ENCODE measurements around the gene LILRB5.
"Not testable (repeated sequence)": the region's sequence is repeated elsewhere in the genome, so short reads cannot be mapped to it uniquely, and the experiment has no call there.

LILRB5 gene

DNA sequence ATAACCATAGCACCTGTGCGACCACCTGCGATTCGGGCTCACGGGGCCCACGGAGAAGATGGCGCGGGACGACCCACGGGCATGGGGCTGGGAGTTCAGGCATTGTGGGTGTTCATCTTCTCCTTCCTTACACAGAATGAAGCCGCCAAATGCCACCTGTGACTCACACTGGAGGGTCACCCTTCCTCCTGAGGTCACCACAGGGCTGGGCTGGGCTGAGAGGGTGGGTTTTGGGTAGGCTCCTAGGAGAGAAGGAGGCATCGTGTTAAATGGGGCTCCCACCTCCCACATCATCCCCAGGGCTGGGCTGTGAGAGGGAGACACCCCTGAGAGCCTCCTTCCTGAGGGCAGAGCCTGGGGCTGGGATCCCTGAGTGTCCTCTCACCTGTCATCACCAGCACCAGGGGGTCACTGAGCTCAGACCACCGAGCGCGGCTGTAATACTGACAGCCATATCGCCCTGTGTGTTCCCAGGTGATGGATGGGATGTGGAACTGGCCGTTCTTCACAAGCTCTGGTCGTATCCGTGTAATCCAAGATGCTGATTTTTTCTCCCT is 22.4 kb upstream of the LILRB5 start:
- DNase-seq (ENCODE audit: low read depth): no peak
- H3K4me3 ChIP-seq (ENCODE audit: low read depth, low read length): no peak overlapping the region
- TF ChIP-seq, protein P1, sequence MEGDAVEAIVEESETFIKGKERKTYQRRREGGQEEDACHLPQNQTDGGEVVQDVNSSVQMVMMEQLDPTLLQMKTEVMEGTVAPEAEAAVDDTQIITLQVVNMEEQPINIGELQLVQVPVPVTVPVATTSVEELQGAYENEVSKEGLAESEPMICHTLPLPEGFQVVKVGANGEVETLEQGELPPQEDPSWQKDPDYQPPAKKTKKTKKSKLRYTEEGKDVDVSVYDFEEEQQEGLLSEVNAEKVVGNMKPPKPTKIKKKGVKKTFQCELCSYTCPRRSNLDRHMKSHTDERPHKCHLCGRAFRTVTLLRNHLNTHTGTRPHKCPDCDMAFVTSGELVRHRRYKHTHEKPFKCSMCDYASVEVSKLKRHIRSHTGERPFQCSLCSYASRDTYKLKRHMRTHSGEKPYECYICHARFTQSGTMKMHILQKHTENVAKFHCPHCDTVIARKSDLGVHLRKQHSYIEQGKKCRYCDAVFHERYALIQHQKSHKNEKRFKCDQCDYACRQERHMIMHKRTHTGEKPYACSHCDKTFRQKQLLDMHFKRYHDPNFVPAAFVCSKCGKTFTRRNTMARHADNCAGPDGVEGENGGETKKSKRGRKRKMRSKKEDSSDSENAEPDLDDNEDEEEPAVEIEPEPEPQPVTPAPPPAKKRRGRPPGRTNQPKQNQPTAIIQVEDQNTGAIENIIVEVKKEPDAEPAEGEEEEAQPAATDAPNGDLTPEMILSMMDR (IDR thresholded peaks at IDR 0.05; ENCODE audit: insufficient read depth, low read depth, low read length, missing control alignments): no peak

DNA sequence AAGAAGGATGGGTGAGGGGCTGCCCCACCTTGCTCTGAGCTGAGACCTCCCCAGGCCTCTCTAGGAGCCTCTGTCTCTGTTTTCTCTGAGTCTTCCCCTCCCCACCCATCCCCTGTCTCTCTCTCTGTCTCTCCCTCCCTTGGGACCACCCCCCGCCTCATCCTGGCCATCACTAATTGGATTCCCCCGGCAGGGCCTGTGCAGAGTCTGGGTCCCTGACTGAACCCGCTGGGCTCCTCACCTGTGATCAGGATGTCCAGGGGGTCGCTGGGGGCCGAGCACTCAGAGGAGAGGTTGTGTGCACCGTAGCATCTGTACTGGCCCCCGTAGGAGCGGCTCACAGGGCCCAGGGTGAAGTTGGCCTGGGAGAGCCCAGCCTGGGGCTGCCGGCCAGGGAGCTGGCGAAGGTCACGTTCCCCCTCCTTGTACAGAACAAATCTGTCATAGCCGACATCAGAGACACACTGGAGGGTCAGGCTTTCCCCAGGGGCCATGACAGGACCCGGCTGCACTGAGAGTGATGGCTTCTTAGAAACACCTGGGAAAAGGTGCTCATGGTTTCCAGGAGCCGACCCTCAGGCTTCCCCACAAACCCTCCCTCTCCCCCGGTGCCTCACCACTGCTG is 21.6 kb upstream of the LILRB5 start:
- not testable (repeated sequence) for H3K4me3 ChIP-seq (ENCODE audit: low read depth, low read length); DNase-seq (ENCODE audit: low read depth)

DNA sequence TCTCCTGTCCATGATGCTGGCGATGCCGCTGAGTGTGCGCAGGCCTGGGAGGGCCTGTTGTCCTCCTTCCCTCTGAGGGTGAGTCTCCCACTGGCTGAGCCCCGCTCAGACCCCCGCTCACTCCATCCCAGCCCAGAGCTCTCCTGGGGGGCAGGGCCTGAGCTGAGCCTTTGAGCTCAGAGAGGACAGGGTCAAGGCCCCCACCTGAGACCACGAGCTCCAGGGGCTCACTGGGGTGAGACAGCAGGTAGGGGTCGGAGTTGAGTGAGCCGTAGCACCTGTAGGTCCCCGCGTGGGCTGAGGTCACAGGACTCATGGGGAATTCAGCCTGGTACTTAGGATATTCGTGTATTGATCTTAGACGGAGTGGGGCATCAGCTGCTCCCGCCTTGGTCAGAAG is 21.0 kb upstream of the LILRB5 start:
- H3K4me3 ChIP-seq (ENCODE audit: low read depth, low read length); DNase-seq (ENCODE audit: low read depth): not testable (repeated sequence)

DNA sequence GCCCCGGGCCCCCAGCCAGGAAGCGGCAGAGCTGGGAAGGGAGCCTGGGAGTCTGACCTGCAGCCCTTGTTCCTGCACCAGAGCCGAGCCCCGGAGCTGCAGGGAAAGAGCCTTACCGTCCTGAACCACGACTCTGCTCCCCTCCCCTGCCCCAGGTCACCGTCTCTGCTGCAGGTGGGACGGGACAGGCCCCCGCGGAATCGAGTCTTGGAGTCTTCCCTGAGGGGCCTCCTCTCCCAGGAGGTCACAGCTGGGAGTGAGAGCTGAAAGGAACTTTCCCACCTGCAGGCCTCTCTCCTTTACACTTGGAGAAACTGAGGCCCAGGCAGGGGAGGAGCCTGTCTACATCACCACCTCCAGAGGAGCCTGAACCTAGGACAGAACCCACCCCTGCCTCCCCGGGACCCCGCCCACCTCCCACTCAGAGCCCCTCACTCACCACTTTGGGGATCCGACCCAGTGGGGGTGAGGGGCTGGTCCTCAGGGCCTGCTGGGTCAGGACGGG is 20.1 kb upstream of the LILRB5 start:
- H3K4me3 ChIP-seq (ENCODE audit: low read depth, low read length); DNase-seq (ENCODE audit: low read depth): not testable (repeated sequence)

DNA sequence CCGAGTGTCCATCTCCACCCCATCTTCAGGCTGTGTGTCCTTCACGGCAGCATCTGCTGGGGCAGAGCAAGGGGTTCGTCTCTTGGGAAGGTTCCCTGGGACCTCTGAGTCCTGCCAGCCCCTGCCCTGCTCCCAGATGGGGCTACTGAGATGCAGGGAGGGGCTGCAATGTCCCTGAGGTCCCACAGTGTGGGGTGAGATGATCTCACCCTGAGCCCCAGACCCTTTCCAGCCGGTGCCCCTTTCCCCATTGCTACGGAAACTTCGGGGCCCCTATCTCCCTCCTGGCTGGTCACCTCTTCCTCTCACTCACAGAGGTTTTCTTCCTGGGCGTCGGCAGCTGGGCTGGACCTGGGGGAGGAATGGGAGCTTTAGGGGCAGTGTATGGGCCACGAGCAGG is 18.9 kb upstream of the LILRB5 start:
- H3K4me3 ChIP-seq (ENCODE audit: low read depth, low read length): no peak overlapping the region
- TF ChIP-seq, protein P1 (IDR thresholded peaks at IDR 0.05; ENCODE audit: insufficient read depth, low read depth, low read length, missing control alignments): no peak
- no peak for DNase-seq (ENCODE audit: low read depth)

DNA sequence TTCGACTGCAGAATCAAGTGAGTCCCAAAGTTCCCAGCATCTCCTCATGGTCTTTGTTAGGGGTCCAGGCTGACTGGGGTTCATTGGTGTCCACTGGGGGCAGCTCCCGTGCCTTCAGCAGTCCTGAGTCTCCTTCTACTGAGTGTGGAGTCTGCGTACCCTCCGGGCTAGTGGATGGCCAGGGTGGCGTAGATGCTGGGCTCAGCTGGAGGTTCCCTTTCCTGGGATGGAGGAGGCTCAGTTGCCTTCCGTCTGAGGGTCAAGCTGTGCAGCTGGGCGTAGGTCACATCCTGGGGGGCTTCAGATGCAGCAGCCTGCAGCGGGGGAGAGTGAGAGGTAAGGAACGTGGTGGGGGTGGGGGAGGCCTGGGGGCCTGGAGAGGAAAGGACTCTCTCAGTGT is 17.4 kb upstream of the LILRB5 start:
- not testable (repeated sequence) for DNase-seq (ENCODE audit: low read depth); H3K4me3 ChIP-seq (ENCODE audit: low read depth, low read length)

DNA sequence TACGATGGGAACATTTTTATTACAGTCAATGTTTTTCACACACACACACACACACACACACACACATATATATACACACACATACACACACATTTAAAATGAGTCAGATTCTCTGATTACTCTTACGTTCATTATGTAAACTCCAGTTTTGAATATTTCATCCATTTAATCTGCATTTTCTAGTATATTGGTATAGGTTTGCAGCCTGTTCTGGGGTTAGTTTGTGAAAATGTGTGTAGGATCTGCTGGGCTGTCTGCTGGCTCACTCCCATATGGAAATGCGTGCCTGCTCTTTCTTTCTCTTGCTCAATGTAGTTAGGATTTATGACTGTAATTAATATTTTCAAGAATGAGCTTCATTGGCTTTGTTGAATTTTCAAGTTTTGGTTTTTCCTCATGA is 16.7 kb upstream of the LILRB5 start:
- no peak for DNase-seq (ENCODE audit: low read depth)
- TF ChIP-seq, protein P1 (IDR thresholded peaks at IDR 0.05; ENCODE audit: insufficient read depth, low read depth, low read length, missing control alignments): no peak
- H3K4me3 ChIP-seq (ENCODE audit: low read depth, low read length): no peak overlapping the region

DNA sequence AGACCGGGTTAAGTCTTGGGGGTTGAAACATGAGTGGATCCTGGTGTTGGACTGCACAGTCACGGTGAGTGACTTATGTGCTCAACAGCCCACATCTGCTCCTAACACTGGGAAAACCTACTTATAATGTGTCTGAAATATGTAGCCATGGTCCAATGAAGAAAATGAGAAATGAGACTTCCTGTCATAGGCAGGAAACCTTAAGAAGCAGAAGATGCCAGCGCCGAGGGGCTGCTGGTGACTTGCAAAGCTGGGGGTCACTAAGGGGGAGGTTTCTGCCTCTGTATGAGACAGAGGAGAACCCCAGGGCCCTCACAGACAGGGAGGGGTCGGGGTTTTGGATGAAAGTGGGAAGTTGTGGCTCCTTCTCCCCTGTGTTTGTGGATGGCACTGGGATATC is 15.1 kb upstream of the LILRB5 start:
- DNase-seq (ENCODE audit: low read depth); H3K4me3 ChIP-seq (ENCODE audit: low read depth, low read length): not testable (repeated sequence)

DNA sequence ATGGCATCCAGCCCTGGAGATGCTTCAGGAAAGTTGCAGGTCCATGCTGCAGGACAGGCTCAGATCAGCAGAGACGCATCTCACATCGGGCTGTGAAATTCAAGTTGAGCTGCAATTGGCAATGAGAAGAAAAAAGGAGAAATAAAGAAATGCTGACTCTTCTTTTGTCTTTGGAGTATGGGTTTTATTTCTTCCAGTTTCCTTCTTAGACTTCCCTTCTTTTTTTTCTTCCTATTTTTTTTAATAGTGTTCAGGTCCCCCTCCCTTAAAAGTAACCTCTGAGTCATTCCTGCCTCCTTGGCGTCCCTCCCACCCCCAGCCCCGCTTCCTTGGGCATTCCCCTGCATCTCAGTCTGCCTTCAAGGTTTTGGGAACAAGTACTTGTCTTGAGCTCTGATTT is 14.5 kb upstream of the LILRB5 start:
- not testable (repeated sequence) for DNase-seq (ENCODE audit: low read depth)

DNA sequence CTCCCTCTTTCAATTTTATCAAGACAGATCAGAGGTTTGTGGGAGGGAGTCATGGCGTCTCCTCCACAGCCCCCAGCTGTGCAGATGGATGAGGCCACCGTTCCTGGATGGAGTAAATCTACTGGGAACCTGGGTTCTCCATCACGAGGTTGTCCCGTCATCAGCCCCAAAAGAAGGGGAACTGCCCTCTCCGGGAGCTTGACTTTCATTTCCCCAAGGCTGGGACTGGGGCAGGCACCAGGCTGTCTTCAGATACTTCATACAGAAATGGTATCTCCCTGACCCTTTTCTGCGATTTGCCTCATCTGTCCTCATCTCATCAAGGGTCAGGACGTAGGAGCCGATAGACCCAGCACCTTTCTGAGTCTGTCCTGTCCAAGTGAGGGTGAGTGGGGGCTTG is 14.0 kb upstream of the LILRB5 start:
- no peak overlapping the region for H3K4me3 ChIP-seq (ENCODE audit: low read depth, low read length)
- TF ChIP-seq, protein P1 (IDR thresholded peaks at IDR 0.05; ENCODE audit: insufficient read depth, low read depth, low read length, missing control alignments): no peak
- DNase-seq (ENCODE audit: low read depth): no peak

More for the DNA sequence above, 14.5 kb upstream of the LILRB5 start:
- H3K4me3 ChIP-seq (ENCODE audit: low read depth, low read length): not testable (repeated sequence)
